ELR (cell line): ENCODE results near the gene PTH1R.

Experiments
- DNase-seq: peaks from one replicate; pipeline ENCODE4 v3.0.0-alpha.2; 2015; ENCODE audit warnings: low read depth

Gene PTH1R

DNA sequence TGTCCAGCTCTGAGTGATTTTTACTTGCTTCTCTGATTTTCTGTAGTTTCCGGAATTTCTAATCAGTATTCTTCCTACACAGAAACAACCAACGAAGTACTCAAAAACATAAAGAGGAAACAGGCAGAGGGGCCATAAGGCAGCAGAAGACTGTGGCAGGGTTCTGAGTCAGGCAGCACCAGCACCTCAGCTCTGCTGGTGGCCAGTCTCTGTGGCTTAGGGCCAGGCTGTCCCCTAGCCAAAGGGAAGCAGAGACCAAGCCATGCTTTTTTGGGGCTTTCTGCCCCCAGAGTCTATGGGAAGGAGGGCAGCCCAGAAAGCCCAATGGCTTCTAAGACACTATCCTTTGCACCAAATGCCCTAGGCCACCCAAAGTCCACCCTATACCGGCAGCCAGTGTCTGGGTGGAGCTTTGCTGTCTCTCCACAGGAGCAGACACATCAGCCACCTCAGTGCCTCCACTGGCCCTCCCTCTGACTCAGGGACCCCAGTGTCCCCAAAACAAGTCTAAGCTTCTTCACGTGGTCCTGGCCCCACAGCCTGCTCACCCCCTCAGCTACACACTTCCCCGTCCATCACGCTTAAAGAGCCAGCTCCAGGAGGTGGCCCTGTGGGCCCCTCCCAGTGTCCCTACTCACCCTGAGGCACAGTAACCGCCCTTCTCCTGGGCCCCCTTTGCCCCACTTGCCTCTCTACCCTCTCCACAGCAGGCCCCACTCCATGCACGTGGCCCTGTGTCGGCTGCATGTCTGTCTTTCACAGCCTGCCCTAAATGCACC, 52.8 kb downstream of the PTH1R start:
- no peak for DNase-seq

DNA sequence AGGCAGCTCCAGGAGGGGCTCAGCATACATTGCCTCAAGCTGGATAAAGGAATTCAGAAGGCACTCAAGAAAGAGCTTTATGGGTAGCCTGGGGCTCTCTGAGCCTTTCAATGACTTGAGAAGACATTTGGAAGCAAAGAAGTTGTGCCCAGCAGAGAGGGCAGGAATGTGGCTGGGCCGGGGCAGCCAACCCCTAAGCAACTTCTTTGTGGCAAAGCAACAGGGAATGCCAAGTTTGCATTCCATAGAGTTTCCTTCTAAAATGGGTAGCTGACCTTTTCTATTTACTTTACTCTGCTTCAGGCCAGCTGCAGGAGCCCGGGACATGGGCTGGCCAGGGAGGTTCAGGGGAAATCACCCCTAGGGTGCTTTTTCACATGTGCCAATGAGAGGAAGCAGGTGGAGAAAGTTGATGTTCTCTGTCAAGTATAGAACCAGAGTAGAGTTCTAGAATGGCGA, 53.5 kb downstream of the PTH1R start:
- no peak for DNase-seq

DNA sequence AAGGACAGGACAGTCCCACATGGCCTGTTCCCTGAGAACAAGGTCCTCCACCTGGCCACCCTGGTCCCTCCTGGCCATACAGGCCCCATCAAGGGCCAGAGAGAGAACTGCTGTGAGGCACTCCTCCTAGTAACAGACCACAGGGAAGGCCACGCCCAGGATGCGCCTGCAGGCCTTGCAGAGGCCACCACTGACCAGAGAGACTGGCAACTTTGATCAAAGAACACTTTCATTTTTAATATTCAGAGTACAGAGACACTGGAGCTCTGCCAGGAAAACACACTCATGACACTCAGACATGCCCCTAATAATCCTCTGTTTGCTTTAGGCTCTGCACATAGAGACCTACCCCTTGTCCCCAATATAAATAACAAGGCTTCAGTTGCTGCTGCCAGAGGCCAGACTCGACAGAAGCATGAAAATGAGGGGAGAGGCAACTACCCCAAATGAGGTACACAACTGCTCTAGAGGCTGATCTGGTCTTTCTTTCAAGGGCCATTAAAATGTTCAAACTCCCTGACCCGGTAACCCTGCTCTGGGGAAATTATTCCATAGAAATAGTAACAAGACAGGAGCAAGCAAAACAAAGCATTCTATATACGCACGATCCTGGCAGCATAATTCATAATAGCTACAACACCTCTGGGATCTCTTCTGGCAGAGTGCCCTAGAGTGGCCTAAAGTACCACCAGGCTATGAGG, 54.3 kb downstream of the PTH1R start:
- DNase-seq, result peak; percentile 69

GRCh38 chr3:46932455-46933225, 55.1 kb downstream of the PTH1R start:
- DNase-seq, result no peak

DNA sequence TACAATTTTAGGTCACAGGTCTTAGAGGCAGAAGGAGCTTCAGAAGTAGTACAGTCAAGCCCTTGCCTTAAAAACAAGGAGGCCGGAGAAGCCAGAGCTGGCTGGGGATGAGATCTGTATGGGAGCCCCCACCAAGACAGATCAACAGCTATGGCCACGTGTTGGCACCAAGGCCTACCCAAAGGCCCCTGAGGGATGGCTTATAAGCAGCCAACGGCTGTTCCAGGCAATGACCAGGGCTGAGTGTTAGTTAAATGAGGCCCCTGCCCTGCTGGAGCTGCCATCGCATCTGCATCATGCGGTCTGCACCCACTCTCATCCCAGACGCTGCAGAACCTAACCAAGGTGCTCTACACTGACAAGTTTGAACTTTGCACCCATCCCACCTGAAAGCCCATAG, 55.7 kb downstream of the PTH1R start:
- no peak for DNase-seq

GRCh38 chr3:46934072-46934471, 56.6 kb downstream of the PTH1R start:
- DNase-seq, result no peak

DNA sequence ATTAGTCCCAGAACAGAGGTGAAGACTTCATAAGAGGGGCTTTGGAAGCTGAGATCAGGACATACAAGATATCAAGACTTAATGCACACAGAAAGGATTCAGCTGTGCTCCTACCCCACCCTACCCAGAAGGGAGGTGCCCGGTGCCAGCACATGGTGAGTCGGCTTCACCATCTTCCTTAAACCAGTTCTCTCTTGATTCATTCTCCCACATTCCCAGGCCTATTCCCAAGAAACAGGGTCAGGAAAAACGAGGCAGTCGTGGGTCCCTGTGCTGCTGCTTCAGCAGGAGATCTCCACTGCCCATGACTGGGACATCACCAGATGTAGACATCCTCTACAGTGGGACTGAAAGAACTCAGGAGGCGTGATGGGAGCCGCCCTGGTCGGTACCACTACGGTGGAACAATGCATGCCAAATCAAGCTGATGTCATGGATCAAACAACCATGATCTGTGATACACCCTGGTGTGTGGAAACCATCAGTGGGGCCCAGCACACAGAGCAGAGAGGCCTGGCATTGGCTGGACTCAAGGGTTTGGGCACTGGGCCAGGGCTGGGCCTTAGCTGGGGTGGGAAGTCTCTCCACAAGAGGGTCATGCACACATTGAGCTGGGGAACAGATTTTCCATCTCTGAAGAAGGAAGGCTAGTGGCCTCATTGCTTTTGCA, 57.1 kb downstream of the PTH1R start:
- DNase-seq, result peak; percentile 63

GRCh38 chr3:46935168-46935858, 57.8 kb downstream of the PTH1R start:
- peak; percentile 96 for DNase-seq

DNA sequence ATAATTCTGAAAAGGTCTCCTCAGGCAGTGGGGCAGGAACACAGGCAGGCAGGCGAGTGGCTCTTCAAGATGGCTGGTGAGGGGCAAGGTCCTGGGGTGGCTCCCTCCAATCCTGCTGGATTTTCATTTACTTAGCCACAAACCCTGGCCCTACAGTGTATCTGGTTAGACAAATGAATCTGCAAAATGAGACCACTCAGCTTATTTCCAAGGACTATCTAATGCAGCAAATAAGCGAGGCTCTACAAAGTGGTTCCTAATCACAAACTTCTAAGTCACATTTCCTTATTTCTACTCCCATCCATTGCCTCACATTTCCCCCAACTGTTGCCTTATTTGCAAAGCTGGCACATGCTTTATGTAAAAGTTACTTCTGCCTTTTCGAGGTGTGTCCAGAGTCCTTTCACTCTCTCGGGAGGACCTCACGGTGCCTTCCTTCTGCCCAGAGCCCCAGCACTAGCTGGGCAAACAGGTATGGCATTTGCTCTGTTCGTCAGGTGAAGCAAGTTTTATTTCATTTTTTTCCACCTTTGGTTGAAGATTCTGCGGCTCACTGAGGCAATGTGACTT, 58.6 kb downstream of the PTH1R start:
- DNase-seq, result no peak

GRCh38 chr3:46936733-46937250, 59.3 kb downstream of the PTH1R start:
- DNase-seq, result peak; percentile 78

DNA sequence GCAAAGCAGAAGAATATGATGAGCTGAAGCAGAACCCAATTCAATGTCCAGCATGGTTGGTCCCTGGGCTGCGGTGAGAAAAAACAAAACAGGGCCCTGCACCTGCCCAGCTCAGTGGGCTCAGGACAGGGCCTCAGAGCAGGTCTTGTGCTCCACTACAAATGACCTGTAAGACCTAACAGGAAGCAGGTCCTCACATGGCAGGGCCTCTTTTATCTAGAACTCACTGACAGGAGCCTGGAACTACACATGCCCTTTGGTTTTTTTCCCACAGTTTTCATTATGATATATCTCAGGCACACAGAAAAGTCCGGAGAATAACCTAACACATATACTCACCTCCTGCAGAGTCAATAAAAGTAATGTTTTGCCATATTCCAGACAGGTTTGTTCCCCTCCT, 60.6 kb downstream of the PTH1R start:
- DNase-seq, result no peak

DNA sequence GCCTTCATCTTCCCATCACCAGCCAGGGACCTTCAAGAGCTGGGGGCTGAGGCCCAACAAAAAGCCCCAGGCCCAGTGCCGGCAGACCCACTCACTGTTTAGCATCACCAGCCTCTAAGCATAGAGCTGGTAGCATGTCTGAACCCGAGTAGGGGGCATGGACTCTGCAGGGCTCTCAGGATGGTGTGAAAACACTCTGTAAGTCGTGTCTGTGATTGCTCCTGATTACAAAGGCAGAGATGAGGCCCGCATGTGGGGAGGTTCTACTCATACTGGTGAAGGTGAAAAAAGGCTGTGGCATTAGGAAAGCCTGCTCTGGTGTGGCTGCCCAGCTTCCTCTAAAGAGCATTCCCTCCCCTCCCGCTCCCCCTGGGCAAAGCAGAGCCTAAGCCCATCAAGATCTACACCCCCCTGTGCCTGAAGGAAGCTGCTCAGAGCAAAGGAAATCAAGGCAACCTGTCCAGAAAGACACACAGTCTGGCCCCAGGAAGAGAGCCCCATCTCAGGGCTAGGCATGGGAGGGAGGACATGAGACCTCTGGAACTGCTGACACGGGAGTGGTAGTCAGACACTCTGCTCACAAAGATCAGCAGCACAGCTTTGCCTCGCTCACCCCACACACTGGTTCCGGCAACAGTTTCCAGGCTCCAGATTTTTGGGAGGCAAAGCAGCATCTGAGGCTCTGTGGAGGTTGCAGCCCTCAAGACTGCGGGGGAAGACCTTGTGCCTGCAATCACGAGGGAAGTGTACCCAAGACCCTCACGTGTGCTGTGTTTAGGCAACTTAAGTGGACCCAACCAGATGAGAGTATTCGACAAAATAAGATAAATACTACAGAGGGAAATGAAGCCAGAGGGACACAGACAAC, 62.3 kb downstream of the PTH1R start:
- DNase-seq, result no peak

DNA sequence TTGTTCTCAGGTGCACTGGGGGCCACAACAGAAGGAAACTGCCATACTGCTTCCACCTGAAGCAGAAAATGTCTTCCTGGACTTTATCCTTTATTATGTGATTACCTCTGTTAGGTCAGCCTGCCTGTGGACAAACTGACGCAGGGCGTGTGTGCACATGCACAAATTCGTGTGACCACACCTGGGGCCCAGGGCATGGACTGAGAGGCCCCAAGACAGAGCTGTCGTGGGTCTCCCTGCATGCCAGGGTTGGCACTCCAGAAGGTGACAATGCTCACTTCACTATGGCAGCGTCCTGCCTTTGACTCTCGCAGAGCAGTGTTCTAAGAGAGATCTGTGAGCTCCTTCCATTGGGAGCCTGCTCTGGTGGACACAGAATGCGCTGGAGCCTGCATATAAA, 64.6 kb downstream of the PTH1R start:
- DNase-seq, result no peak

GRCh38 chr3:46942481-46943236, 65.1 kb downstream of the PTH1R start:
- no peak for DNase-seq

DNA sequence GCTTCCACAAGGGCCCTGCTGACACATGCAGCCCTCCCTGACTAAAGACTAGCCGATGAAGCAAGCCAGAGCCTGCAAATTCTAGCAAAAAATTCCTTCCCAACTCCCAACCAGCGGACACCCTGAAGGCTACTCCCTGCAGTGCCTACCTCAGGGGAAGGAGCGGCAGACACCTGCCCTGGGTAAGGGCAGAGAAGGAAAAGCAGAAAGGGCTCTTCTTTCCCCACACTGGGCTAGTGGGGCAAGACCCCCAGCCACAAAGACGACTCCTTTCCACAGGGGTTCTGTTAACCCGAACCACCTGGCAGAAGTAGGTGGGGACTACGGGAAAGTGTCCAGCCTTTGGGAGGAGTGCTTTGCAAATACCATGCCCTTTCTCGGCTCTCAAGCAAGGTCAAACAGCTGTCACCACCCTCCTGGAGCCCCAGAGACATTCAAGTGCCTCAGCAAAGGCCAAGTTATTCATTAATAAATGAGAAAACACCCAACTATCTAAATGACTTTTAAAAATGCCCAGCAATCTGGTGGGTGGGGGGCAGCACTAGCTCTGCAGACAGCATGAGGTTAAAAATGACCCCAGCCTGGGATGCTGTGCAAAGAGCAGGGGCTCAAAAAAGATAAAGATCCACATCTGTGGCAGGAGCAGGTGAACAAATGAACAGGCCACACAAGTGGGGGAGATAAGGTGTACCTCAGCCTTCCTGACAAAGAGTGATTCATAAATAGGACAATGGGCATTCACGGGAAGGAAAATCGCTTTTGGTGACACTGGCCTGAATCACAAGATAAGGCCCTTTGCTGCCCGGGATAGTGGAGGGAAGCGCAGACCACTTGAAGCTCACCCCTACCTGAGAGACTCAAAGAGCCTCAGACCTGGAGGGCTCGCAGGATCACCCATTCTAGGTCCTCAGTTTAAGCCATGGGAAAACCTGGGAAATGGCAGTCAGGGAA, 66.0 kb downstream of the PTH1R start:
- DNase-seq, result peak; percentile 30

DNA sequence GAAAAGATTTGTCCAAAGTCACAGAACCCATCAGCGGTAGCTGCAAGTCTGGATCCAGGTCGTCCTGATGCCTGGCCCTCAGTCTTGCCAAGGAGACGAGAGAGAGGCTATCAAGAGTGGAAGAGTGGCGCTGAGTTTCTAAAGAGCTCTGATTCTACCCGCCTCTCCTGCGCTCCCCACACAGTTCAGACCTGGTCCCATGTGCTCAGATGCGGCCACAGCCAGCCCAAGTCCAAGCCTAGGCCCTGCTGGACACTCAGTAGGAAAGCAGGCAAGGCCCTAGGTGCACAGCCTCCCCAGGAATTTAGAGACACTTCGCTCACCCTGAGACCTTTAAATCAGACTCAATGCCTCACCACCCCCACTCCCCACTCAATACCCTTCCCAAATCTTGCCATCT, 66.7 kb downstream of the PTH1R start:
- DNase-seq, result no peak

DNA sequence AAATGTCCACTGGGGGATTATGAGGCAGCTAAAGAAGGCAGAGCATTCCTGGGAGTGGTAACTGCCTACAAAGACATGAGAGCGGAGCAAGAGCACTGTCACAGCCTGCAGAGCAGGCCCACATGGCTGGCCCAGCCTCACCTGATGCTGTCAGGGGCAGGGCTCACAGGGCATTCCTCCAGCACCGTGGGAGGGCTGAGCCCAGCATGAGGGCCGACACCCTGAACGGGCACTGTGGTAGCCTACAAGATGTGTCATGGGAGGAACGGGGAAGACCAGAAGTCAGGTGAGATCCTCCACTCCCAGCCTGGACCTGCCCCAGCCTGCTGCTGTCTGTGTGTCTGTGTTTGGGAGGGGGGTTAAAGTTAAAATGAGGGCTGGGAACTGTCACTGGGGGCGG, 68.9 kb downstream of the PTH1R start:
- DNase-seq, result no peak
